GM21717 (cell line): ENCODE results near the gene HLA-B.

ENCODE experiments used
- ATAC-seq: cut with Tn5 transposase; IDR thresholded peaks from one replicate; pipeline ENCODE4 v1.9.1; 2021; ENCODE audit warnings: mild to moderate bottlenecking, moderate library complexity; ENCODE audit not compliant: unreplicated experiment

The HLA-B gene

DNA sequence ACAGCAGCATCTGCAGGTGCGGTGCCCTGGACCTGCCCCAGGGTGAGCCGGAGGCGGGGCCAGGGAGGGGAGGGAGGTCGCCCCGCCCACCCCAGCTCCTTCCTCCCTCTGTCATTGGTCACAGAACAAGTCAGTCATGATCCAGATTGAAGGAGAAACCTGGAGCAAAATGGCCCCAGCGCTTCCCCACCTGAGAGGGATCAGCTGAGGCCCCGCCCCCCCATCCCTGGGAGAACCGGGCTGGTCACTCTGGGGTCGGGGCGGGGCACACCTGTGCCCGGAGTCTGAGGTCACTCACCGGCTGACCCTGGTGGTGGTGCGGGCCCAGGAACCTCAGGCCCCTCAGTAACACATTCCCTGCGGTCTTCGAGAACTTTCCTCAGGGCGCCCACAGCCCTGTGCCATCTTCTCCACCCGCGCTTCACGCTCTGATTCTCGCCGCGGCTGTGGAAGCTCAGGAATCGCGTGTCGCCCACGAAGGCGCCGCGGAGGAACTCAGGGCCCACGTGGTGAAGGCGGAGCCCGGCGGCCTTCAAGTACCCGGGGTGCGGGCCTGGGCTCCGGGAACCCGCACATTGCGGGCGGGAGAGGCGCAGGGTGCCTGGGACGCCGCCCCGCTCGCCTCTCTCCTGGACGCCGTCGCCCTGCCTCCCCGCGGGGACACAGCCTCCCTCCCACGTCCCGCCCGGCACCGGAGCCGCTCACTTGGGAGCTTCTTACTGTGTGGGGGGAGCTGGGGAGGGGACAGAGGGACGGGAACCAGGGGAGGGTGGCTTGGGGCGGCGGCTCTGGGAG lies 48.7 kb downstream of the HLA-B start:
- no peak for ATAC-seq

DNA sequence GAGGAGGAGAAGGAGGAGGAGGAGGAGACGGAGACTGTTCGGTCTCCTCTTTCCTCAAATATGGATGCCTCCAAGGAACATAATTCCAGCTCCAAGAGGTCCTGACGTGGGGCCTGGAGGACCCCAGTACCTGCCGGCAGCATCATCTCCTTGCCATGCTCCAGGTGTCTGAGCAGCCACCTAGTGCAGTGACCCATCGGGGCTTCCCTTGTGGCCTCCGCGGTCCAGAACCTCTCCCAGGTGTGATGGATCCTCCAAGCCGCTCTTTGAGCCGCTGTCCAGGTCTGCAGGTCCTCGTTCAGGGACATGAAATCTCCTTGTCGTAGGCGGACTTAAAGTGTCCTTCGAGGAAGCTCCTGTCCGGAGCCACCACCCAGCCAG lies 49.3 kb downstream of the HLA-B start:
- ATAC-seq = no peak

DNA sequence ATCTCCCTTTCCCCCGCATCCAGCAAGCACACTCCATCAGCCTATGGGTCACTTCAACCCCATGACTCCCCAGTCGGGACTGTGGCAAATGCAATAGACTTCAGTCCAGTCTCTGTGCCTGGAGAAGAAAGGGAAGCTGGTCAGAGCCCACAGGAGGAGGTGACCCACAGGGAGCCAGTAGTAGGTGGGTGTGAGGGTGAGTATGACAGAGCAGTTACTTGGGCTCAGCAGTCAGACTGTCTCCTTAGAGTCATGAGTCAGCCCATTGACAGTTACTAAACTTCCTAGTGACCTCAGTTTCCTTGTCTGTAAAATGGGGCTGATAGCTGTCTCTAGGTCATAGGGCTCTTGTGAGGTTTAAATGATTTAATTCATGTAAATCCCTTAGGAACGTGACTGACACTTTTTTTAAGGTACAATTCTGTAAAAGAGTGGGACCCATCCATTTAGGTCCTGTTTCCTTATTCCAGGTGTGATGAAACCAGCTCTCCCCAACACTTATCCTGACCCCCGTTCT lies 51.2 kb downstream of the HLA-B start:
- ATAC-seq = no peak

DNA sequence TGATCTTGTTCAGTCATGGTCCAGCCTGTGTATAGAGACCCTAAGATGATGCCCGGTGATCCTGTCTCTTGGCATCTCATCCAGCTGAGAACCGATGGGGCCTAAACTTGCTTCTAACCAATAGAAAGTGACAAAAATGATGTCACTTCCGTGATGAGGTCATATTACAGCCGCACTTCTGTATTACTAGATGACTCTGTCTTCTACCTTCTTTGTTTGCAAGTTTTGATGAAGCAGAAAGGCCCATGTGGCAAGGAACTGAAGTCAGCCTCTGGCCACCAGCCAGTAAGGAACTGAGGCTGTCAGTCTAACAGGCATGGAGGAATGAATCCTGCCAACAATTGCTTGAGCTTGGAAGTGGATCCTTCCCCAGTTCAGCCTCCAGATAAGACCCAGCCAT lies 52.3 kb downstream of the HLA-B start:
- no peak for ATAC-seq
